ENCODE data around the gene PRSS38. TPM values are rescaled to one million over a fixed set of nuclear protein-coding genes. Genes with fewer than 3 reads are reported as not detected.

PRSS38 gene
- total RNA-seq, 1 experiment from 2014 or later = not detected

DNA sequence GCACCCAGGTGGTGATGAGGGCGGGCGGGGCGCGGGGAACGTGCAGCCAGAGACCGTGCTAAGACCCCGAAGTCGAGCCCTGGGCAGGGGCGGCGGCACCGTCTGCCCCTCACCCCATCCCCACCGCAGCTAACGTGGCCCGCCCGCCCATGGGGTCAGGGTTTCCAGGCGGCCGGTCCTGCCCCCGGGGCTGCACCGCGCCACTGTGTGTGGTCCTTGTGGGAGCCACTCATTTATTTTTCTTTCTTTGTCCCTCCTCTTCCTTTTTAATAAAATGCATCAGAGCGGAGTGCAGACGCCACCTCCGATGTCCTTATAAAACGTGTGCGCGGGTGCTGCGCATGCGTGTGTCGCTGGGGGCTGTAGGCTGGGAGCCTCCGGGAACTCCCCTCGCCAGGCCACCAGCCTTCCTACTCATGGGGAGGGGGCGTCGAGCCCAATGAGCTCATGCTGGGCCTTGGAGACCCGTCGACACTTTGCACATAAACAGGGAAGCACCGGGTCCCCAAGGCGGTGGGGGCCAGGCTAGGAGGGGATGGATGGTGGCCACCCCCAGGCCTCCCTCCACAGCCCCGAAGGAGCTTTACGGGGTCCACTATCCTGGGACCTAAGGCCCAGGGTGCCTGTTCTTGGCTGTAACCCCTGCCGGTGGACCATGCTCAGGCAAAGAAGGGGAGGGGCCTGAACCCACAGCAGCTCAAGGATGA is 72.4 kb downstream of the PRSS38 start:
- ChIA-PET CTCF (no interaction called here), POLR2A (no interaction called here)
- H3K36me3 ChIP-seq (ENCODE audit: control insufficient read depth, insufficient read depth, low read length) = no peaks in the 10 kb centered on the region
- H3K4me3 ChIP-seq (ENCODE audit: low read depth in 2 of 2, low read length in 2 of 2) = no peak overlapping the region
- no peaks in the 10 kb centered on the region for H3K27me3 ChIP-seq (ENCODE audit: control insufficient read depth, insufficient read depth, low read length)
- peaks cover 29% of the 10 kb centered on the region for H3K4me1 ChIP-seq (ENCODE audit: control insufficient read depth, insufficient read depth, low read length)
- TF ChIP-seq POLR2AphosphoS5 (IDR thresholded peaks at IDR 0.05; ENCODE audit: low read depth, low read length) (no peak), SIN3A (IDR thresholded peaks at IDR 0.05; ENCODE audit: borderline replicate concordance, insufficient read depth, low read depth, low read length) (no peak), TCF7L2 (IDR thresholded peaks at IDR 0.05; ENCODE audit: low read depth, low read length) (no peak)
- TF ChIP-seq, protein P1, sequence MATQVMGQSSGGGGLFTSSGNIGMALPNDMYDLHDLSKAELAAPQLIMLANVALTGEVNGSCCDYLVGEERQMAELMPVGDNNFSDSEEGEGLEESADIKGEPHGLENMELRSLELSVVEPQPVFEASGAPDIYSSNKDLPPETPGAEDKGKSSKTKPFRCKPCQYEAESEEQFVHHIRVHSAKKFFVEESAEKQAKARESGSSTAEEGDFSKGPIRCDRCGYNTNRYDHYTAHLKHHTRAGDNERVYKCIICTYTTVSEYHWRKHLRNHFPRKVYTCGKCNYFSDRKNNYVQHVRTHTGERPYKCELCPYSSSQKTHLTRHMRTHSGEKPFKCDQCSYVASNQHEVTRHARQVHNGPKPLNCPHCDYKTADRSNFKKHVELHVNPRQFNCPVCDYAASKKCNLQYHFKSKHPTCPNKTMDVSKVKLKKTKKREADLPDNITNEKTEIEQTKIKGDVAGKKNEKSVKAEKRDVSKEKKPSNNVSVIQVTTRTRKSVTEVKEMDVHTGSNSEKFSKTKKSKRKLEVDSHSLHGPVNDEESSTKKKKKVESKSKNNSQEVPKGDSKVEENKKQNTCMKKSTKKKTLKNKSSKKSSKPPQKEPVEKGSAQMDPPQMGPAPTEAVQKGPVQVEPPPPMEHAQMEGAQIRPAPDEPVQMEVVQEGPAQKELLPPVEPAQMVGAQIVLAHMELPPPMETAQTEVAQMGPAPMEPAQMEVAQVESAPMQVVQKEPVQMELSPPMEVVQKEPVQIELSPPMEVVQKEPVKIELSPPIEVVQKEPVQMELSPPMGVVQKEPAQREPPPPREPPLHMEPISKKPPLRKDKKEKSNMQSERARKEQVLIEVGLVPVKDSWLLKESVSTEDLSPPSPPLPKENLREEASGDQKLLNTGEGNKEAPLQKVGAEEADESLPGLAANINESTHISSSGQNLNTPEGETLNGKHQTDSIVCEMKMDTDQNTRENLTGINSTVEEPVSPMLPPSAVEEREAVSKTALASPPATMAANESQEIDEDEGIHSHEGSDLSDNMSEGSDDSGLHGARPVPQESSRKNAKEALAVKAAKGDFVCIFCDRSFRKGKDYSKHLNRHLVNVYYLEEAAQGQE (IDR thresholded peaks at IDR 0.05; ENCODE audit: insufficient read depth in 1 of 2, low read depth in 2 of 2, low read length in 1 of 2) = no peak
- TF ChIP-seq, protein P2, sequence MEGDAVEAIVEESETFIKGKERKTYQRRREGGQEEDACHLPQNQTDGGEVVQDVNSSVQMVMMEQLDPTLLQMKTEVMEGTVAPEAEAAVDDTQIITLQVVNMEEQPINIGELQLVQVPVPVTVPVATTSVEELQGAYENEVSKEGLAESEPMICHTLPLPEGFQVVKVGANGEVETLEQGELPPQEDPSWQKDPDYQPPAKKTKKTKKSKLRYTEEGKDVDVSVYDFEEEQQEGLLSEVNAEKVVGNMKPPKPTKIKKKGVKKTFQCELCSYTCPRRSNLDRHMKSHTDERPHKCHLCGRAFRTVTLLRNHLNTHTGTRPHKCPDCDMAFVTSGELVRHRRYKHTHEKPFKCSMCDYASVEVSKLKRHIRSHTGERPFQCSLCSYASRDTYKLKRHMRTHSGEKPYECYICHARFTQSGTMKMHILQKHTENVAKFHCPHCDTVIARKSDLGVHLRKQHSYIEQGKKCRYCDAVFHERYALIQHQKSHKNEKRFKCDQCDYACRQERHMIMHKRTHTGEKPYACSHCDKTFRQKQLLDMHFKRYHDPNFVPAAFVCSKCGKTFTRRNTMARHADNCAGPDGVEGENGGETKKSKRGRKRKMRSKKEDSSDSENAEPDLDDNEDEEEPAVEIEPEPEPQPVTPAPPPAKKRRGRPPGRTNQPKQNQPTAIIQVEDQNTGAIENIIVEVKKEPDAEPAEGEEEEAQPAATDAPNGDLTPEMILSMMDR (IDR thresholded peaks at IDR 0.05) = no peak
- intact Hi-C loops (cut with micrococcal nuclease; ENCODE audit: unreplicated experiment) (no loop called here), in situ Hi-C loops (cut with HindIII; ENCODE audit: low pct_unique_long_range_greater_than_20kb, low sequenced_read_pairs) (no loop called here)
- H3K27ac ChIP-seq (ENCODE audit: low read length) = no peak overlapping the region
- H3K9me3 ChIP-seq (ENCODE audit: control insufficient read depth, insufficient read depth, low read depth, low read length) = no peaks in the 10 kb centered on the region
- DNase-seq (ENCODE audit: low read depth, low spot score) (no peak), ATAC-seq (no peak)
- BruUV-seq (replicated peaks) = no TSS peak

DNA sequence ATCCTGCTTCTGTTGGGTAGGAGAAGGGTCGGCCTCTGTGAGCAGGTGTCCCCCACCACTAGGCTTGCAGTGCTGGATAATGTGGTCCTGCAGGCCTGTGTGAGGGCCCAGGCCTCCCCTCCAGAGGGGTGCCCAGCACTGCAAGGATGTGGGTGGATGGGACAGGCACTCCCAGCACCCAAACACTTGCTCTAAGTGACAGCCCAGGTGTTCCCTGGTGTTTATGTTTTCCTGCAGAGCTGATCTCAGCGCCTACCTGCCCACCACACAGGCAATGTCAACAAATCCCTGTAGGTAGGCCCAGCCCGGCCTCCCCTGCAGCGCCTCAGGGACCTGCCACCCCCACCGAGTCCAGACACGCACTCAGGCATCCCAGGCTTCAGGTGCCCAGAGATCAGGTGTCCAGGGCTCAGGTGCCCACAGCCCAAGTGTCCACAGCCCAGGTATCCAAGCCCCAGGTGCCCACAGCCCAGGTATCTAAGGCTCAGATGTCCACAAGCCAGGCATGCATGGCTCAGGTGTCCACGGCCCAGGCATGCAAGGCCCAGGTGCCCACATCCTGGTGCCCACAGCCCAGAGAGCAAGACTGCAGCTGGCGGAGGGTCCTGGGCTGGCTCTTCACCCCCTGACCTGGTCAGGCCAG is 73.0 kb downstream of the PRSS38 start:
- DNase-seq (ENCODE audit: low read depth, low spot score) (no peak), ATAC-seq (no peak)
- BruUV-seq (replicated peaks) = no TSS peak
- H3K4me3 ChIP-seq (ENCODE audit: low read depth in 2 of 2, low read length in 2 of 2) = no peak overlapping the region
- H3K9me3 ChIP-seq (ENCODE audit: control insufficient read depth, insufficient read depth, low read depth, low read length) = no peaks in the 10 kb centered on the region
- H3K4me1 ChIP-seq (ENCODE audit: control insufficient read depth, insufficient read depth, low read length) = peaks cover 33% of the 10 kb centered on the region
- no peak overlapping the region for H3K27ac ChIP-seq (ENCODE audit: low read length)
- TF ChIP-seq, protein P1 (IDR thresholded peaks at IDR 0.05; ENCODE audit: insufficient read depth in 1 of 2, low read depth in 2 of 2, low read length in 1 of 2) = no peak
- ChIA-PET POLR2A (no interaction called here), CTCF (no interaction called here)
- no peaks in the 10 kb centered on the region for H3K36me3 ChIP-seq (ENCODE audit: control insufficient read depth, insufficient read depth, low read length)
- in situ Hi-C loops (cut with HindIII; ENCODE audit: low pct_unique_long_range_greater_than_20kb, low sequenced_read_pairs) (no loop called here), intact Hi-C loops (cut with micrococcal nuclease; ENCODE audit: unreplicated experiment) (no loop called here)
- no peaks in the 10 kb centered on the region for H3K27me3 ChIP-seq (ENCODE audit: control insufficient read depth, insufficient read depth, low read length)
